Esophagus squamous epithelium (tissue), 5 donors: ENCODE results near the gene IP6K1. TPM values are rescaled to one million over a fixed set of nuclear protein-coding genes. Genes with fewer than 3 reads are reported as not detected.

Experiments used
- DNase-seq: peaks from one replicate; lab custom pipeline; 2025; lab: John Stamatoyannopoulos, UW
- H3K27ac ChIP-seq, 4 donors: fragments of 200-600 bp; sonication (generic); one replicate each; pipeline ENCODE4 v1.5.1; 2016 to 2019; ENCODE audit warnings: mild to moderate bottlenecking in 1 of 4
- H3K27me3 ChIP-seq, 4 donors: fragments of 200-600 bp; sonication (generic); 1 replicate in 3 of 4; 2 replicates in 1 of 4; pipeline versions ENCODE4 v1.5.1 to v1.6.0; 2017 to 2021; ENCODE audit warnings: antibody characterized with exemption in 1 of 4
- H3K36me3 ChIP-seq, 3 donors: fragments of 200-600 bp; sonication (generic); one replicate each; pipeline ENCODE4 v1.5.1; 2016 to 2019
- H3K4me1 ChIP-seq, 3 donors: fragments of 200-600 bp; sonication (generic); one replicate each; pipeline ENCODE4 v1.5.1; 2017 to 2019
- H3K4me3 ChIP-seq, 4 donors: fragments of 200-600 bp; sonication (generic); 1 replicate in 3 of 4; 2 replicates in 1 of 4; pipeline ENCODE4 v1.5.1; 2016 to 2019; ENCODE audit warnings: mild to moderate bottlenecking in 2 of 4, moderate library complexity in 1 of 4
- H3K9me3 ChIP-seq, 3 donors: fragments of 200-600 bp; sonication (generic); one replicate each; pipeline ENCODE4 v1.5.1; 2016 to 2019
- CTCF ChIP-seq, 6 experiments: fragments of 450-650 bp in 4 of 6; fragments of 200-600 bp in 2 of 6; sonication (generic) in 2 of 6; IDR thresholded peaks; one replicate each; pipeline ENCODE4 v1.5.1; 2016 to 2019; ENCODE audit warnings: antibody characterized with exemption in 6 of 6, mild to moderate bottlenecking in 4 of 6, moderate library complexity in 4 of 6
- POLR2A ChIP-seq, 4 donors: fragments of 450-650 bp; IDR thresholded peaks; one replicate each; pipeline ENCODE4 v1.6.1; 2017; ENCODE audit warnings: antibody characterized with exemption in 4 of 4, mild to moderate bottlenecking in 4 of 4, moderate library complexity in 3 of 4
- WGBS, 2 donors: methylation state at CpG; one replicate each; pipeline ENCODE4 v1.1.5; 2018; 5-methylcytosine and 5-hydroxymethylcytosine counted together
- intact Hi-C: fragments of 100-400 bp; cut with DNase I; formaldehyde crosslinking; loops from one replicate; pipeline ENCODE4 v1.15.0; 2022
- total RNA-seq, 4 donors: library from RNA; depleted of rRNA; stranded (reverse); fragments of >200 nt; gene quantifications; one replicate each; pipeline ENCODE4 v1.1.0, GENCODE V29; 2016
- donor health status: DM: yes; HTN: yes; CAD: no.

The IP6K1 gene
- total RNA-seq, 4 donors from 2014 or later = 23.0 to 35.1 (median 28.1) TPM

GRCh38 chr3:49801160-49801559 is 14.8 kb upstream of the IP6K1 start:
- Histone ChIP-seq H3K4me1 (peaks cover 33 to 49% (median 38%) of the 10 kb centered on the region in 3 donors), H3K27me3 (peaks cover 0 to 2% (median 0%) of the 10 kb centered on the region in 4 donors), H3K4me3 (no peak overlapping the region), H3K36me3 (peaks cover 0 to 5% (median 0%) of the 10 kb centered on the region in 3 donors), H3K27ac (no peak overlapping the region), H3K9me3 (no peaks in the 10 kb centered on the region)
- DNase-seq = no peak
- 90% methylated on average over 2 of the region's 2 CpGs for WGBS, 2 donors
- intact Hi-C loops = loop anchor here (5.0 kb wide), 1 partner anchor 101 kb away; the partner anchor contains the start of gene MST1R
- TF ChIP-seq CTCF (IDR thresholded peaks at IDR 0.05) = no peak

GRCh38 chr3:49799761-49800160 is 13.4 kb upstream of the IP6K1 start, which contains the start of gene CDHR4:
CDHR4 (minus strand) TSS chr3:49799873; CDS start chr3:49799812, 61 bp downstream.
- intact Hi-C loops = loop anchor here (5.0 kb wide), 1 partner anchor 103 kb away; the partner anchor contains the start of gene MST1R
- TF ChIP-seq POLR2A (IDR thresholded peaks at IDR 0.05) (no peak), CTCF (IDR thresholded peaks at IDR 0.05) (no peak)
- 53 to 62% methylated on average over 3 to 4 of the region's 4 CpGs for WGBS, 2 donors
- peaks cover 20 to 35% (median 24%) of the 10 kb centered on the region in 3 donors for H3K4me1 ChIP-seq
- peaks cover 0 to 2% (median 0%) of the 10 kb centered on the region in 4 donors for H3K27me3 ChIP-seq
- no peak within 1 kb of the TSS for H3K4me3 ChIP-seq
- H3K36me3 ChIP-seq = peaks cover 0 to 5% (median 0%) of the 10 kb centered on the region in 3 donors
- H3K9me3 ChIP-seq = no peaks in the 10 kb centered on the region
- H3K27ac ChIP-seq = peak within 1 kb of the TSS in 1 of 4 donors; percentile 42
- no peak for DNase-seq

GRCh38 chr3:49799105-49799504 is 12.8 kb upstream of the IP6K1 start:
- H3K4me3 ChIP-seq = no peak overlapping the region
- no peak for TF ChIP-seq POLR2A (IDR thresholded peaks at IDR 0.05)
- TF ChIP-seq CTCF (IDR thresholded peaks at IDR 0.05) = no peak
- DNase-seq = no peak
- WGBS, 2 donors = 63% methylated on average over 1 of the region's 1 CpG; no CpG with 5 or more reads in 1 of the 2 donors
- intact Hi-C loops = no loop called here
- peaks cover 13 to 29% (median 17%) of the 10 kb centered on the region in 3 donors for H3K4me1 ChIP-seq
- H3K27me3 ChIP-seq = peaks cover 0 to 2% (median 0%) of the 10 kb centered on the region in 4 donors
- H3K27ac ChIP-seq = peak overlapping the region in 1 of 4 donors; percentile 42
- no peaks in the 10 kb centered on the region for H3K36me3 ChIP-seq
- no peaks in the 10 kb centered on the region for H3K9me3 ChIP-seq

- Histone ChIP-seq H3K4me3 (no peak overlapping the region), H3K9me3 (no peaks in the 10 kb centered on the region), H3K27ac (no peak overlapping the region), H3K36me3 (no peaks in the 10 kb centered on the region), H3K4me1 (peaks cover 0 to 11% (median 8%) of the 10 kb centered on the region in 3 donors), H3K27me3 (no peaks in the 10 kb centered on the region)
- 76 to 79% methylated on average over 7 to 15 of the region's 24 CpGs for WGBS, 2 donors
- intact Hi-C loops = no loop called here
- TF ChIP-seq CTCF (IDR thresholded peaks at IDR 0.05) = no peak
- TF ChIP-seq POLR2A (IDR thresholded peaks at IDR 0.05) = no peak
- DNase-seq = no peak
These were observed 8.9 kb upstream of the IP6K1 start for GRCh38 chr3:49794926-49795905.

- DNase-seq = no peak
- TF ChIP-seq CTCF (IDR thresholded peaks at IDR 0.05) = no peak
- TF ChIP-seq POLR2A (IDR thresholded peaks at IDR 0.05) = no peak
- intact Hi-C loops = no loop called here
- WGBS, 2 donors = 80 to 82% methylated on average over 2 to 3 of the region's 4 CpGs
- Histone ChIP-seq H3K36me3 (no peaks in the 10 kb centered on the region), H3K27ac (no peak overlapping the region), H3K4me1 (peaks cover 0 to 4% (median 3%) of the 10 kb centered on the region in 3 donors), H3K9me3 (no peaks in the 10 kb centered on the region), H3K4me3 (no peak overlapping the region), H3K27me3 (no peaks in the 10 kb centered on the region)
These were observed 8.1 kb upstream of the IP6K1 start for GRCh38 chr3:49794431-49794830.
